NAMALWA (cell line): ENCODE results near the gene B3GNT7.
A peak's percentile ranks its signal among the peaks of the same experiment; 100 is the strongest.
"Not testable (repeated sequence)": the region's sequence is repeated elsewhere in the genome, so short reads cannot be mapped to it uniquely, and the experiment has no call there.

ENCODE experiments used
- DNase-seq: peaks from one replicate; pipeline ENCODE4 v3.0.0-alpha.2; 2015; ENCODE audit warnings: low spot score

Gene B3GNT7

DNA sequence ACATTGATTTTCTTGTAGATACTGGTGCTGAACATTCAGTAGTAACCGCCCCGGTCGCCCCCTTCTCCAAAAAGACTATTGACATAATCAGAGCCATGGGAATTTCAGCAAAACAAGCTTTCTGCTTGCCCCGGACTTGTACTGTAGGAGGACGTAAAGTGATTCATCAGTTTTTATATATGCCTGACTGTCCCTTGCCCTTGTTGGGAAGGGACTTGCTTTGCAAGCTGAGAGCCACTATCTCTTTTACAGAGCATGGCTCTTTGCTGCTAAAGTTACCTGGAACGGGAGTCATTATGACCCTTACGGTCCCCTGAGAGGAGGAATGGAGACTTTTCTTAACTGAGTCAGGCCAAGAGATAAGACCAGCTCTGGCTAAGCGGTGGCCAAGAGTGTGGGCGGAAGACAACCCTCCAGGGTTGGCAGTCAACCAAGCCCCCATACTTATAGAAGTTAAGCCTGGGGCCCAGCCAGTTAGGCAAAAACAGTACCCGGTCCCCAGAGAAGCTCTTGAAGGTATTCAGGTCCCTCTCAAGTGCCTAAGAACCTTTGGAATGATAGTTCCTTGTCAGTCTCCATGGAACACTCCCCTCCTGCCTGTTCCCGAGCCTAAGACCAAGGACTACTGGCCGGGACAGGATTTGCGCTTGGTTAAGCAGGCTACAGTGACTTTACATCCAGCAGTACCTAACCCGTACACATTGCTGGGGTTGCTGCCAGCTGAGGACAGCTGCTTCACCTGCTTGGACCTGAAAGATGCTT lies 8.1 kb downstream of the B3GNT7 start:
- not testable (repeated sequence) for DNase-seq

DNA sequence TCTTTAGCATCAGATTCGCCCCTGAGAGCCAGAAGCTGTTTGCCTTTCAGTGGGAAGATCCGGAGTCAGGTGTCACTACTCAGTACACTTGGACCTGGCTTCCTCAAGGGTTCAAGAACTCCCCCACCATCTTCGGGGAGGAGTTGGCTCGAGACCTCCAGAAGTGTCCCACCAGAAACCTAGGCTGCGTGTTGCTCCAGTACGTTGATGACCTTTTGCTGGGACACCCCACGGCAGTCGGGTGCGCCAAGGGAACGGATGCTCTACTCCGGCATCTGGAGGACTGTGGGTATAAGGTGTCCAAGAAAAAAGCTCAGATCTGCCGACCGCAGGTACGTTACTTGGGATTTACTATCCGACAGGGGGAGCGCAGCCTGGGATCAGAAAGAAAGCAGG lies 8.7 kb downstream of the B3GNT7 start:
- not testable (repeated sequence) for DNase-seq

DNA sequence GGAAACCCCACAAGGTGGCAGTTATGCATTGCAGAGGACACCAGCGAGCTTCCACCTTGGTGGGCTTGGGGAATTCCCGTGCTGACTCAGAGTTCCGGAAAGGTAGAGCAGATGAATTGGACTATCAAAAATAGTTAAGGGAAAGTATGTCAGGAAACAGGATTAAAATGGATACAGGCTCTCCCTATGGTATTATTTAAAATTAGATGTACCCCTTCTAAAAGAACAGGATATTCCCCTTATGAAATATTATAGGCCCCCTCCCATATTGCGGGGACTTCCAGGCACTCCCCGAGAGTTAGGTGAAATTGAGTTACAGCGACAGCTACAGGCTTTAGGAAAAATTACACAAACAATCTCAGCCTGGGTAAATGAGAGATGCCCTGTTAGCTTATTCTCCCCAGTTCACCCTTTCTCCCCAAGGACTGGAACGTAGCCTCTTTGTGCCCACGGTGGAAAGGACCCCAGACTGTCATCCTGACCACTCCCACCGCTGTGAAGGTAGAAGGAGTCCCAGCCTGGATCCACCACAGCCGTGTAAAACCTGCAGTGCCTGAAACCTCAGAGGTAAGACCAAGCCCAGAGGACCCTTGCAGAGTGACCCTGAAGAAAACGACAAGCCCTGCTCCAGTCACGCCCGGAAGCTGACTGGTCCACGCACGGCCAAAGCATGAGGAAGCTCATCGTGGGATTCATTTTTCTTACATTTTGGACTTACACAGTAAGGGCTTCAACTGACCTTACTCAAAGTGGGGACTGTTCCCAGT lies 10.3 kb downstream of the B3GNT7 start:
- DNase-seq: not testable (repeated sequence)

DNA sequence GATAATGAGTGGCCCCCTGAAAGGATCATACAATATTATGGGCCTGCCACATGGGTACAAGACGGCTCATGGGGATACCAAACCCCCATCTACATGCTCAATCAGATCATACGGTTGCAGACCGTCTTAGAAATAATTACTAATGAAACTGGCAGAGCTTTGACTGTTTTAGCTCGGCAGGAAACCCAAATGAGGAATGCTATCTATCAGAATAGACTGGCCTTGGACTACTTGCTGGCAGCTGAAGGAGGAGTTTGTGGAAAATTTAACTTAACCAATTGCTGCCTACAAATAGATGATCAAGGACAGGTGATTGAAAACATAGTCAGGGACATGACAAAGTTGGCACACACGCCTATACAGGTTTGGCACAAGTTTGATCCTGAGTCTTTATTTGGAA lies 12.2 kb downstream of the B3GNT7 start:
- not testable (repeated sequence) for DNase-seq

DNA sequence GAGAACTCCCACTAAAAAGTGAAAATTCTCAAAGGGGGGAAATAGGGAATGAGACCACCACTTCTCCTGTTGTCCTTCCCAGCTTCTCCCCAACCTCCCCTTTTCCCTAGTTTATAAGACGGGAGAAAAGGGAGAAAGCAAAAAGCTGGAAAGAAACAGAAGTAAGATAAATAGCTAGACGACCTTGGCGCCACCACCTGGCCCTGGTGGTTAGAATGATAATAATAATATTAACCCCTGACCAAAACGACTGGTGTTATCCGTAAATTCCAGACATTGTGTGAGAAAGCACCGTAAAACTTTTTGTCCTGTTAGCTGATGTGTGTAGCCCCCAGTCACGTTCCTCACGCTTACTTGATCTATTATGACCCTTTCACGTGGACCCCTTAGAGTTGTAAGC lies 12.8 kb downstream of the B3GNT7 start:
- not testable (repeated sequence) for DNase-seq

DNA sequence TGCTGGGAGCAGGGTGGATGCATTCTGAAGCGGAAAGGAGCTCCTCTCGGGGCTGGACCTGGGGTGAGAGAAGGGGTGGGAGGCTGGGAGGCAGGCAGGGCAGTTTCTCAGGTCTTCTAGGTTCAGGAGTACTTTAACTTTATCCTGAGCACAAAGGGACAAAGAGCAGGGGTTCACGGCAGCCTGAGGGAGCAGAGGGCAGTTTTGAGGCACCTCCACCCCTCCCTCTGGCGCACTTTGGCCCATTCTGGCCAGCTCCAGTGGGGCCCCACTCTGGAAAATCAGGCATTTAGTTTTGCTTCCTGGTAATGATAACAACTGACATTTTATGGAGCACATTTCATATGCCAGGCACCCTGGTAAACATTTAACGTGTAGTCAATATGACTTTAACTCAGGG lies 14.3 kb downstream of the B3GNT7 start:
- no peak for DNase-seq

DNA sequence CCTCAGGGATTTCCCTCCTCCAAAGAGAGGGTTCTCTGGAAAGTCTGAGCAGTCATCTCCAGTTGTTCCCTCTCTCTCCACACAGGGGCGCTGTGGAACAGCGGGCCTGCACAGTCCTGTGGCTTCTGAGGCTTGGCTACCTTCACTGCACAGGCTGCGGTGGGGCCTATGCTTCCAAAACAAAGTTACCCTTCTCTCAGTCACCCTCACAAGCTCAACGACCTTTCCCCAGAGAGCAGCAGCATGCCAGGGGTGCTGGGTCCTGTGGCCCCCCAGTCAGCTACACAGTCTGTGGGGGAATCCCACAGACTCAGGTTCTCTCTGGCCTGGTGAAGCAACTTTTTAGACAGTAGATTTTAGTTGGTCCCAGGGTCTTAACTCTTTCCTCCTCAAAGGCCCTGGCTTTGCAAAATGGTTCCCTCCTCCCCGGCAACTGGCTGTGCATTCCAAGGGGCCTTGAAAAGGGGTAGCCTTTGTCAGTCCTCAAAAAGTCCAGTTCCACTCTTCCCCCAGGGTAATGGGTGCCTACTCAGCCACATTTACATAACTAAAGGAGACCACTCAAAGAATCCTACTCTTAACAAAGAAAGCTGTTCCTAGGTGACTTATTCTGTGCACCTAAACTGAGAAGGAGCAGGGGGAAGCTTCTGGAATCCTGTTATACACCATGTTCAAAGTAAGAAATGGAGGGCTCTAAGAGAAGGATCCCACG lies 14.9 kb downstream of the B3GNT7 start:
- DNase-seq: peak; percentile 34

DNA sequence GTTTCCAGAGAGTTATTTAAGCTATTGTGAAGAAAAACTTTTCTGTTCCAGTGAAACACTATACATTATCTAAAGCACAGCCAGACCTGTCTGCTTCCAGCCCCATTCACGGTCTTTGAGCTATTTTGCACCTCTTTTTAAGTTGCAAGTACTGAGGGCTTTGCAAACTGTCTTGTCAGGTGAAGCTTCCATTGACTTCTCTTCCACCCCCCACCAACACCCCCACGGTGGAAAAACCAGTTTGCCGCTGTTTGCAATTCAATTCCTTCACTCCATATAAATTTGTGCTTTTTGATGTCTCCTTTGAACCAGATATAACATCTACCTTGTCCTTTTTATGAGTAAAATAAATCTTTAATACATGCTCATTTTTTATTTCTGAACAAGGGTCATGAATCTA lies 15.7 kb downstream of the B3GNT7 start:
- DNase-seq: no peak

DNA sequence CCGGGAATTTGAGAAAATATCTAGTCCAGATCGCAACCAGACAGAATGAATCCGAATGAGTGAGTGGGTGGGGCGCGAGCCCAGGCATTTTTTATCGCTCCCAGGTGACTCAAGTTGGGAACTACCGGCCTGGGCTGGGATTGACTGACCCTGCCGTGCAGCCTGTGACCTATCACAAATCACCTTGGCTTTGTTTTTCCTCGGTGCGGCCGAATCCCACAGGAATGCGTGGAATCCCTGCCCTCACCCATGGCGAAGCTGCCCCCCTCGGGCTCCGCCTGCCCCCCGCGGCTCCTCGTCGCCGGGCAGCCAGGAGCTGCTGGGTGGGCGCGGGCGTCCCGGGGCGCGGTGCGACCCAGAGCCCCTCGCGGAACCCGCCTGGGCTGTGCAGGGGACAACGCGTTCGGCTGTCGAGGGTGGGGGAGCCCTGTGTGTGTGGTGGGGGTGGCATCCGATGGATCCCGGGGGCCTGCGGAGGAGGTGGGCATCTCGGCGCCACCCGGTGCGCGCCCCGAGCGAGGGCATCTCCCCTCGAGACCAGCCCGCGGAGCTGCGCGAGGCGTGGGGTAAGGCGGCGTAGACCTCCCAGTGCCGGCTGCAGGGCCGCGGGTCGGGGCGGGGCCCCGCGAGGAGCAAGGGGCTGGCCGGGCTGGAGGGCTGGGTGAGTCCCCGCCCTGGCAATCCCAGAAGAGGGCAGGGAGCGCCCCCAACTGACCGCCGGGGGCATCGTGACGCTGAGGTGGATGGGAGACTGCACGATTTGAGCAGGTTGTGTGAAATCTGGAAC lies 16.5 kb downstream of the B3GNT7 start:
- DNase-seq: peak; percentile 90

DNA sequence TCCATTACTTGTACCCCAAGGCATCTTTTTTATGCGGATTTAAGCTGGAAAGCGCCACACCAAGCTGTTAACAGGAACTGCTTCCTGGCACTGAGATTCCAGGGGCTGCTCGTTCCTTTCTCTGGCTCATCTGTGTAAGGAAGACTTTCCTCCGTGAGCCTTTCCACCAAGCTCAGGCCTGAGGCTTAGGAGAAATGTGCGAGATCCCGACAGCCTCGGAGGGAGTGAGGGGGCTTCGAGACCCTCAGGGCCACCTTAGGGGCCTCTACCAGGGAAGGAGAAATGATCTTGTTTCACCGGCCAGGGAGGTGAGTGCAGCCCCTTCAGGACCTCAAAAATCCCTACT lies 17.1 kb downstream of the B3GNT7 start:
- no peak for DNase-seq

DNA sequence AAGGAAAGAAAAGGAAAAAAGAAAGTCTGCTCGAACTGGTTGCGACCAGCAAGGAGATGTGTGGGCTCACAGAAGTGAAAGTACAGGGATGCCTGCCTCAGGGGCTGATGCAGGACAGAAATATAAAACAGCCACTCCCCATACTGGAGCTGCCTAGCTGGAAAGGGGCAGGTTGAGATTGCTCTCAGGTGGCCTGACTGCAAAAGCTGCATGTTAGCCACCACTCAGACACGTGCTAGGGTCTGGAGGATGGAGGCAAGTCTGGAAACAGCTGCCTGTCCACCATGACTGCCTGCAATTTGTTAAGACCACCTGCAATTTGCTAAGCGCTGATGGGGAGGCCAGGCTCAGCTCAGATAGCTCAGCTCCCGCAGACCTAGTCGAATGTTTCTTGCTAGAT lies 17.9 kb downstream of the B3GNT7 start:
- DNase-seq: no peak

DNA sequence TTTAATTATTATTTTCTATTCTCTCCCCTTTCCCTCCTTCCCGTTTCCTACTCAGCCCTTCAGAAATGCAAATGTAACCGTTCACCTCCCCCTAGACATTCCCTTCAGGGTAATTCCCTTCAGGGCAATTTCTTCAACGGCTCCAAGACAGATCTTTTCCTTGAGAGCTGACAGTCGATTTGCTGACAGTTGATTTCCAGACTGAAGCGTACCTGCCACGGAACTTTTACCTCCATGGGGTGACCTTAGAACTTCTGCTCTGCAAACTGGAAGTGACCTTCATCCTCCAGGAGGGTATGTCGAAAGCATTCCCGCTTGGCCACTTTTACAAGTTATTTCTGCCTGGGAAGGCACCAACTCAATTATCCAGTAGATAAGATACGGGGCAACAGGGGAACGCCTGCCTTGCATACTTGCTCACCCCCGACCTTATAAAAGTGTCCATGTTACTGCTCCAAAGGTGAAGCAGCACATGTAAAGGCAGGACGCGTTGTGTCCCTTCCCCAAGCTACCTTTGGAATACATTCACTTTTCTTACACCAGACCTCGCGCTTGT lies 18.5 kb downstream of the B3GNT7 start:
- DNase-seq: no peak

DNA sequence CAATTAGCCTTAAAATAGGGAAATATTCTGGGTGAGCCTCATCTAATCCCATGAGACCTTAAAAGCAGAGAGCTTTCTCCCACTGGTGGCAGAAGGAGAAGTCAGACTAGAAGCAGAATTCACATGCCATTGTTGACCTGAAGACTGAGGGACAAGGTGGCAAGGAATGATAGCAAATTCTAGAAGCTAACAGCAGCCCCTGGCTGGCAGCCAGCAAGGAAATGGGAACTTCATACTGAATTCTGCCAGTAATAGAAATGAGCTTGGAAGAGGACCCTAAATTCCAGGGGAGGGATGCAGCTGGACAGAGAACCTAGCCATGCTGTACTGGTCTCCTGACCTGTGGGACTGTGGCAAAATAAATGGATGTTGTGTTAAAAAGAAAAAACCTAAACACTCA lies 19.5 kb downstream of the B3GNT7 start:
- DNase-seq: no peak

DNA sequence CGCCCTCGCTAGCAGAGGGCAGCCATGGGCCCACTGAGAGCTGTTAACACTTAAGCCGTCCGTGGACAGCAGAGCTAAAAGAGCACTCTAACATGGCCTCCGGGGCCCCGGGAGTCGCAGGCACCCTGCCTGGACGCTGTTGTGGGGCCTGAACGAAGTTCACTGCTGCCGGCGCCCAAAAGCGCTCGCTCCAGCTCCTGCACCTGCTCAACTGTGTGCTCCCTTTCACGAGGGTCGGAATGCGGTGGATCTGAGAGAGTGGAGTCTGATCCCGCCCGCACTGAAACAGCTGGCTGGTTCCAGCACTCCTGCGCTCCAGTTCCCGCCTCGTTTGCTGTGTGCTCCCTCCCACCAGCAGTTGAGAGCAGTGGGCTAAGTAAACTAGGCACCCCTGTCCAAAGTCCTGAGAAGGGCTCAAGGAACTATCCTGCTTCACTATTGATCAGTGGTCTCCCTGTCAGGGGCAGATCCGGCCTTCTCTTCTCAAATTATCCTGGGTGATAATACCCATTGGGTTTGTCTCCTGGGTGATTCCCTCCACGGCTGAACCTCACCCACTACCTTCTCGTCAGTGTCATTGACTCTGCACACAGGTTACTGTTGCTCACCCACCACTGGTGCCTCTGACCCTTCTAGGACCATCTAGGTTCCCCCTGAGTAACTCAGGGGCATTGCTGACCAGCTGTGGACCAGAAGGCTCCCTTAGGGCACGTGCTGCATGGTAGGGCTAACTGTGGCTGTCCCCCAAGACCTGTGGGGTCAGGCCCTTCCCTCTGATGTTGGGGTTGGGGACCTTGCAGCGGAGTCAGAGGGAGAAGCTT lies 23.5 kb downstream of the B3GNT7 start:
- DNase-seq: no peak

DNA sequence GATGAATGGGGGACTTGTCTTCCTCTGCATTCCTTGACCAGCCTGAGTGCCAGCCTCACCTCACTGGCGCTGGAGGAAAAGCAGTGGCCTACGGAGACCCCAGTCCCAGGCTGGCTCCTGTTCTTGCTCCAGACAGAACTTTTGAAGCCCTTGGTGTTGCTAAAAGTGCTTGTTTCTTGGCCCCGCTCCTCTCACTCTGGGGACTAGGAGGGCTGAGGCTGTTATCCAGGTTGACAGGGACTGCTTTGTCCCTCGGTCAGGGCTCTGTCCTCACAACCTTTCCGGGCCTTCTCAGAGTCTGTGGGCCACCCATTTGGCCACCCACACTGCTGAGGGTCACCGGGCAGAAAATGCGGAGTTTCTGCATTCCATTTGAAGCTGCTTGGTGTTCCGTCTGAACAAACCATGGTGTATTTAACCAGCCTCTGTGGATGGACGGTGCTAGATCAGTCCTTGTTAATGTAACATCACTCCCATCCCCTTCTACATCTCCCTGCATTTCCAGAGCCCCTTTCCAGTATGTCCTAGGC lies 25.6 kb downstream of the B3GNT7 start:
- DNase-seq: no peak

DNA sequence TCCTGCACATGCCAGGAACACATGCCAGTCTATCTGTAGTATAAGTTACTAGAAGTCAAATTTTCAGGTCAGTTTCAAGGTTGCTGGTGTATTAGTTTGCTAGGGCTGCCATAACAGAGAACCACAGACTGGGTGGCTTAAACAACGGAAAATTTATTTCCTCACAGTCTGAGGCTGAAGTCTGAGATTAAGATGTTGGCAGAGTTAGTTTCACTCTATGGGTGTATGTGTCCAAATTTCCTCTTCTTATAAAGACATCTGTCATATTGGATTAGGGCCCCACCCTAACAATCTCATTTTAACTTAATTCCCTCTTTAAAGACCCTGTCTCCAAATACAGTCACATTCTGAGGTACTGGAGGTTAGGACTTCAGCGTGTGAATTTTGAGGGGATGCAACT lies 26.5 kb downstream of the B3GNT7 start:
- DNase-seq: no peak

DNA sequence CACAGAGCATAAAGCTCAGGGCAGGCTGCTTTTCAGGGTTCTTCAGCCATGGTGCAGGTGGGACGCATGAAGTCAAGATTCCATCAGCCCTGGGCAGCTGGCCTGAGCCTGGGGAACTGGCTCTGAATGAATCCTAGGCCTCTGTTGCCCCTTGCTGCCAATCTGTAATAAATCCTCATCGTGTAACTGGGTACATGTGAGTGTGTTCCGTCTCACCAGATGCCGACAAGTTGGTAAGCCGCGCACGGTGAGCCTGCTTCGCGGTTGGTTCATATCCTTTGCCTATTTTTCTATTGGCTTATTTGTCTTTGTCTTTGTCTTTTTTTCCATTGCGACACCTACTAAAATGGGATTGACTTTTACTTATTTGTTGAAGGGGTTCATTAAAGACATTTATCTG lies 27.7 kb downstream of the B3GNT7 start:
- no peak for DNase-seq

DNA sequence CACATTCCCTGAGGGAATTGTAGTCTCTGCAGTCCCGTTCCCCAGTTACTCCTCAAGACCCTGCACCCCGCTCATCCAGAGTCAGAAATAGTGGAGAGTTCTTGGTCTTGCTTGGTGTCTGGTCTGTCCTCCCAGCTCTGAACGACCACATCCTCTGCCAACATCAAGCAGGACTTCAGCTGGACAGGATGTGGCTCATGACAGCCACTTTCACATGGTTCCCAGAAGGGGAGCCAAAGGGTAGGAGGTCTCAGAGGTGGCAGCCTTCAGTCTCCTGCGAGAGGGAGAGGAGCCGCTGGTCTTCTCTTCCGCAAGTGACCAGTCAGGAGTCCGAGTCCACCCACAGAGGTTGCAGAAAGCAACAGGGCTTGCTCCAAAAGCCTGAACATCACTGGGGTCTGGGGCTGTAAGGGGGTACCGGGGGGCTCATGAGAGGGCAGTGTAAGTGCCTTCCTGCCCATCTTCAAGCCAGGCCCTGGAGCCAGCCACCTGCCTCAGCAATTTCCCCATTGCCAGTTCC lies 29.8 kb downstream of the B3GNT7 start:
- DNase-seq: no peak

DNA sequence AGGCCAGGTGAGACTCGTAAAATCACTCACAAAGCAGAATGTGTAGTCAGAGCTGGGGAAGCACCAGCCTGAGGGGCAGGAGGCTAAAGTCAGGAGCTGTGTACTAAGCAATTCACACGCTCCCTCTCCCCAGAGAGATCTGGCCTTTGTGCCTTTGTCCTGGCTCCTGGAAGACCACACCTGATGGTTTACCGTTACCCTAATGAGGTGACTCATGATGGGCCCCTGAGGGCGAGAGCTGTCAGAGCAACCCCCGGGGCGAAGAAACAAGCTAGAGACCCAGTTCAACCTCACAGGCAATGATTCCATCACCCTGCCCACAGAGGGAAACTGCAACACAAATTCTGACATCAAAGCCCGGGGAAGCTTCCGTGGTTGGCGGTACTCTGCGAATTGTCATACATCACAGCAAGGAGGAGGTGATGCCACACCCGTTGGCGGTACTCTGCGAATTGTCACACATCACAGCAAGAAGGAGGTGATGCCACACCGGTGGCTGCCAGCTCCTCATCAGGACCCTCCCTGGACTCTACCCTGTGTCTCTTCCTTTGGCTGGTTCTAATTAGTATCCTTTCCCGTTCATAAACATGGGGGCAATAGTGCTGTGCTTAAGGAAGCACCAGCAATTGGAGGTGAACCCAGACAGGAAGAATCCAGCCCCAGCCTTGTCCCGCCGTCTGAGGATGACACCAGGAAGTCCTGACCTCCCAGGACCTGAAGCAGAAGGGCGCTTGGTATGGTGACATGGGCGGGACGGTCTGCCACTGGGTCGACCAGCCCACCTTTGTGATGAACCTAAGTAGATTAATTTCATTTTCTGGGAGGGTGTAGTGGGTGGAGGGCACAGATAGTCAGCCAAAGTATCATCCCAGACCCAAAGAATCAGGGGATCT lies 30.5 kb downstream of the B3GNT7 start:
- no peak for DNase-seq

DNA sequence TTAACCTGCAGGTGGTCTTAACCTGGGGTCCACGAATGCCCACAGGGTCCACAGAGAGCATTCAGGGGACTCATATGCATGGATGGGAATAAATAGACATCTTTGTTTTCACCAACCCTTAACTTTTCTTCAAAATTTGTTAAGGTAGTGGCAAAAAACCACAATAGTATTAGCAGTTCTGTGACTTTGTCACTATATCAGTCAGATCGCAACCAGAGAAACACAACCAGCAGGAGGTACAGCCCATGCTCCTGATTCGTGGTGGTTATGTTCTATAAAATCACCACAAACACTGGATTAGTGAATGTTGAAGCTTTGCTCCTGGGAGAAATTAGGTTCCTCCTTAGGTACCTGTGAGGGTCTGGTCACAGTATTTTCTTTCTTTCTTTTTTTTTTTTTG lies 31.6 kb downstream of the B3GNT7 start:
- DNase-seq: no peak
